Smooth muscle cell (in vitro differentiated cells): Measurements from ENCODE around the gene SERPIND1. TPM values are rescaled to one million over a fixed set of nuclear protein-coding genes. Genes with fewer than 3 reads are reported as not detected.

Experiments
- DNase-seq: peaks from one replicate; lab custom pipeline; 2025; ENCODE audit not compliant: unreplicated experiment; lab: John Stamatoyannopoulos, UW
- H2AFZ ChIP-seq: fragments of 200-600 bp; sonication (generic); 2 replicates; pipeline ENCODE4 v1.6.0; 2016; ENCODE audit warnings: antibody characterized with exemption, low read depth, mild to moderate bottlenecking
- H3F3A ChIP-seq: fragments of 200-600 bp; sonication (generic); 2 replicates; pipeline ENCODE4 v1.6.0; 2017; ENCODE audit warnings: antibody characterized with exemption, low read depth
- H3K27ac ChIP-seq: fragments of 200-600 bp; sonication (generic); 2 replicates; pipeline ENCODE4 v1.5.1; 2016; ENCODE audit warnings: low read depth, mild to moderate bottlenecking
- H3K27me3 ChIP-seq: fragments of 200-600 bp; sonication (generic); 2 replicates; pipeline ENCODE4 v1.6.1; 2016; ENCODE audit warnings: low read depth, mild to moderate bottlenecking
- H3K36me3 ChIP-seq: fragments of 200-600 bp; sonication (generic); 2 replicates; pipeline ENCODE4 v1.5.1; 2016; ENCODE audit warnings: low read depth
- H3K4me1 ChIP-seq: fragments of 200-600 bp; sonication (generic); 2 replicates; pipeline ENCODE4 v1.5.1; 2016; ENCODE audit warnings: low read depth
- H3K4me2 ChIP-seq: fragments of 200-600 bp; sonication (generic); 2 replicates; pipeline ENCODE4 v1.6.0; 2016; ENCODE audit warnings: mild to moderate bottlenecking
- H3K4me3 ChIP-seq: fragments of 200-600 bp; sonication (generic); 2 replicates; pipeline ENCODE4 v1.5.1; 2016; ENCODE audit warnings: mild to moderate bottlenecking
- H3K79me2 ChIP-seq: fragments of 200-600 bp; sonication (generic); 2 replicates; pipeline ENCODE4 v1.6.0; 2016; ENCODE audit warnings: low read depth, mild to moderate bottlenecking
- H3K9ac ChIP-seq: fragments of 200-600 bp; sonication (generic); 2 replicates; pipeline ENCODE4 v1.6.0; 2016; ENCODE audit warnings: low read depth
- H3K9me3 ChIP-seq: fragments of 200-600 bp; sonication (generic); replicated peaks from 2 replicates; pipeline ENCODE4 v1.5.1; 2016; ENCODE audit warnings: low read depth
- H4K20me1 ChIP-seq: fragments of 200-600 bp; sonication (generic); 2 replicates; pipeline ENCODE4 v1.6.0; 2016; ENCODE audit warnings: low read depth
- CTCF ChIP-seq: fragments of 200-600 bp; sonication (generic); IDR thresholded peaks from 2 replicates; pipeline ENCODE4 v1.5.1; 2017; ENCODE audit warnings: borderline replicate concordance, mild to moderate bottlenecking, antibody characterized with exemption; ENCODE audit not compliant: insufficient read depth, poor library complexity, severe bottlenecking
- WGBS: methylation state at CpG from one replicate; pipeline ENCODE4 v1.1.7; 2016; ENCODE audit warnings: low lambda C conversion rate; 5-methylcytosine and 5-hydroxymethylcytosine counted together
- polyA plus RNA-seq: library from polyadenylated mRNA; unstranded; fragments of >200 nt; fragmentation: Nextera tagmentation; extraction: Ambion mirVana; gene quantifications from 2 replicates; pipeline ENCODE4 v1.2.1, GENCODE V29; 2016
- total RNA-seq: library from RNA; depleted of rRNA; stranded (reverse); fragments of >200 nt; gene quantifications from 2 replicates; pipeline ENCODE4 v1.2.3, GENCODE V29; 2014

Gene SERPIND1
- total and polyA plus RNA-seq, 2 experiments from 2014 or later: 0.10 TPM; not detected in 1

- Histone ChIP-seq H3K27ac (no peak overlapping the region), H3K9me3 (no peaks in the 10 kb centered on the region), H3K4me2 (no peak overlapping the region), H3K27me3 (no peaks in the 10 kb centered on the region), H2AFZ (no peak overlapping the region), H3K4me1 (no peaks in the 10 kb centered on the region), H4K20me1 (no peaks in the 10 kb centered on the region), H3K79me2 (no peaks in the 10 kb centered on the region), H3K4me3 (no peak overlapping the region), H3K36me3 (no peaks in the 10 kb centered on the region), H3F3A (no peaks in the 10 kb centered on the region), H3K9ac (no peak overlapping the region)
- DNase-seq: no peak
- 90% methylated on average over 4 of the region's 4 CpGs for WGBS
- TF ChIP-seq CTCF: no peak
Observed at GRCh38 chr22:20775342-20775895, 1.5 kb downstream of the SERPIND1 start.

GRCh38 chr22:20776624-20777405, 2.9 kb downstream of the SERPIND1 start:
- H3K27ac ChIP-seq: no peak overlapping the region
- no peaks in the 10 kb centered on the region for H3K9me3 ChIP-seq
- no peak for TF ChIP-seq CTCF
- no peak for DNase-seq
- no peak overlapping the region for H3K4me2 ChIP-seq
- 96% methylated on average over 17 of the region's 17 CpGs for WGBS
- no peaks in the 10 kb centered on the region for H3K27me3 ChIP-seq
- no peak overlapping the region for H3K9ac ChIP-seq
- H3F3A ChIP-seq: no peaks in the 10 kb centered on the region
- no peaks in the 10 kb centered on the region for H3K36me3 ChIP-seq
- H3K4me3 ChIP-seq: no peak overlapping the region
- no peaks in the 10 kb centered on the region for H4K20me1 ChIP-seq
- H3K4me1 ChIP-seq: no peaks in the 10 kb centered on the region
- H2AFZ ChIP-seq: no peak overlapping the region
- H3K79me2 ChIP-seq: no peaks in the 10 kb centered on the region

- H4K20me1 ChIP-seq: no peaks in the 10 kb centered on the region
- H3K36me3 ChIP-seq: no peaks in the 10 kb centered on the region
- H2AFZ ChIP-seq: no peak overlapping the region
- DNase-seq: no peak
- H3K9ac ChIP-seq: no peak overlapping the region
- no peak for TF ChIP-seq CTCF
- no peaks in the 10 kb centered on the region for H3K4me1 ChIP-seq
- no peaks in the 10 kb centered on the region for H3K9me3 ChIP-seq
- no peaks in the 10 kb centered on the region for H3F3A ChIP-seq
- H3K4me3 ChIP-seq: no peak overlapping the region
- H3K27me3 ChIP-seq: no peaks in the 10 kb centered on the region
- H3K4me2 ChIP-seq: no peak overlapping the region
- no peaks in the 10 kb centered on the region for H3K79me2 ChIP-seq
- H3K27ac ChIP-seq: peak overlapping the region; percentile 26
- WGBS: 84% methylated on average over 10 of the region's 10 CpGs
Observed at GRCh38 chr22:20777420-20778177, 3.7 kb downstream of the SERPIND1 start.
